Right renal cortex interstitium (tissue), 3 donors: ENCODE data around the gene MFN1. TPM values are rescaled to one million over a fixed set of nuclear protein-coding genes. Genes with fewer than 3 reads are reported as not detected.

Source experiments
- DNase-seq, 3 donors: peaks; one replicate each; pipeline ENCODE4 v3.0.0-alpha.2; 2013; ENCODE audit warnings: low read depth in 3 of 3, low spot score in 2 of 3
- polyA plus RNA-seq, 3 donors: library from polyadenylated mRNA; unstranded; fragments of 120-200 nt; gene quantifications; one replicate each; pipeline ENCODE4 v1.2.1, GENCODE V29; 2013; ENCODE audit not compliant: insufficient read length in 3 of 3

MFN1 gene
- polyA plus RNA-seq, 3 donors, result 63.1 to 78.1 (median 77.3) TPM

GRCh38 chr3:179336345-179336929, 11.1 kb upstream of the MFN1 start:
- DNase-seq, result no peak

- no peak for DNase-seq
Measured at GRCh38 chr3:179348325-179349013, 960 bp downstream of the MFN1 start.

- DNase-seq, result no peak
Measured at GRCh38 chr3:179355996-179356395, 8.5 kb downstream of the MFN1 start.

- DNase-seq, result no peak
Measured at GRCh38 chr3:179363332-179363731, 15.8 kb downstream of the MFN1 start.

DNA sequence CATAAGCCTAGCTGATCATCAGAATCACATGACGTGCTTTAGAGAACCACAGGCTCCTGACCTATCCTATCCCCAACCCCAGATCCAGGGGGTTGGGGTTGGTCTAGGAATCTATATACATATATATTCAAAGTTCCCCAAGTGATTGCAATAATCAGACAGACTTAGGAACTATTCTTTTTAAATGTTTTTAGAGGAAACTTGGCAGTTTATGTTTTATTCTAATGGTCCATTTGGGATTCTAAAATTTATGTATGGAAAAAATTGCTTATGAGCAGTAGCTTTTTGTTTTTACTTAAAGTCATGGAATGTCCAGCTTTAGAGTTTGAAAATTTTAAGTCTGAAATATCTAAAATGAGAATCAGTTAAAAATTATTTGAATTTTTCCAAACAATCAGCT, 22.1 kb downstream of the MFN1 start:
- no peak for DNase-seq

GRCh38 chr3:179373938-179374337, 26.4 kb downstream of the MFN1 start:
- DNase-seq, result no peak

DNA sequence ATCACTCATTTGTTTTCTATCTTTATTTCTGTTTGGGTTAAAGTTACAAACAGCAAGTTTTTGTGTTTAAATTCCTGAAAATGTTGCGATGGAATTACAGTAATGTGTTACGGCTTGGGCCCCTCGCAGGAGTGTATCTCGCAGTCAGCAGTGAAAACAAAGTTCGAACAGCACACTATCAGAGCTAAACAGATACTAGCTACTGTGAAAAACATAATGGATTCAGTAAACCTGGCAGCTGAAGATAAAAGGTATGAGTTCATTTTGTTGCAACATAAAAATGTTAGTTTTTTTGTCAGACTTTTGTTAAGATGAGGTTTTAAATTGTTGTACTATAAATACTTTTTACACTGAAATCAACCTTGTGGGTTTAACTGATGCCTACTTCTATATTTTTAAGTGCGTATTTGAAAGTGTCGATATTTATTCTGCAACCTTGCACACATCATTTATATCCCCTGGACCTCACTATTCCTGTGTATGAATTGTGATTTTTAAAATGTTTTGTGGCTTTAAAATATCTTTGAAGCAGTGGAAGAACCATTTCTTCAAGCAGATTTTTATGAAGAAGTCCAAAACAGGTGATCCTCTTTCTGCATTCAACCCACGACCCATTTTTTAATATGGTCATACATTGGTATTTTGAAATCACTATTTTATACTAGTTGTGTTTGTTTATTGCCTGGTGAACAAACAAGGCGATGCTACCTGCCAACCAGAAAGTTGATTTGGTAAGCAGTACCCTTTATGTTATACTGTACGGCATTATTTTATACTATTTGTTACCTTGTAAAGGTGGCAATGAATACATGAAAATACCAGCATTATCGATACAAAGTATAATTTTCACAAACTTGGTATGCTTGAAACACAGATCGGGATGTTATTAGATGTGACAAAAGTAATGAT, 27.8 kb downstream of the MFN1 start:
- no peak for DNase-seq

DNA sequence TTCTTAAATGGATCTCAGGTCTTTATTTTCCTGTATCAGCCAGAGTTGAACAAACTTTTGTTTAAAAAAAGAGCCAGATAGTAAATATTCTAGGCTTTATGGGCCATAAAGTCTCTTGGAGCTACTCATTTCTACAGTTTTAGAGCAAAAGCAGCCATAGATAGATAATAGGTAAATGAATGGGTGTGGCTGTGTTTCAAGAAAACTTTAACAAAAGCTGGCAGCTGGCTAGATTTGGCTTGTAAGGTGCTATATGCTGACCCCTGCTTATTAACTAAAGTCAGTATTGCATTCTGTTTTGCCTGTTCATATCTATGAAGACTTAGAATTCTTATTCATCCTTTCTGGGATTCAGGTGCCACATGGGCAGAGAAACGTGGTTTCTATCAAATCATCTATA, 29.0 kb downstream of the MFN1 start:
- no peak for DNase-seq

DNA sequence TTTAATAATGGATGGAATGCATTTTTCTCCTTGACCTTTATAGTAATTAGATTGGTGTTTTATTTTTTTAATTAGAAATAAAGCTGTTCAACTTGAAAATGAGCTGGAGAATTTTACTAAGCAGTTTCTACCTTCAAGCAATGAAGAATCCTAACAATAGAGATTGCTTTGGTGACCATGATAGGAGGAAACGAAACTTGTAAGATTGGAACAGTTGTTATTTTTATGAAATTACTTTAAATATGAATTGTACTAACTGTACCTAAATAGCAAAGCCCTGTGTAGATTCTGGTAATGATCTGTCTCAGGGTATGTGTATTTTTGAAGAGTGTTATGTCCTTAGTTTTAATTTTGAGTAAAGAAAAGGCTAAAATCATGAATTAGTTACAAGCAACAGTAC, 44.4 kb downstream of the MFN1 start:
- DNase-seq, result no peak

GRCh38 chr3:179398574-179399231, 51.2 kb downstream of the MFN1 start:
- DNase-seq, result no peak

- DNase-seq, result no peak
Measured at GRCh38 chr3:179401561-179401960, 54.1 kb downstream of the MFN1 start.

DNA sequence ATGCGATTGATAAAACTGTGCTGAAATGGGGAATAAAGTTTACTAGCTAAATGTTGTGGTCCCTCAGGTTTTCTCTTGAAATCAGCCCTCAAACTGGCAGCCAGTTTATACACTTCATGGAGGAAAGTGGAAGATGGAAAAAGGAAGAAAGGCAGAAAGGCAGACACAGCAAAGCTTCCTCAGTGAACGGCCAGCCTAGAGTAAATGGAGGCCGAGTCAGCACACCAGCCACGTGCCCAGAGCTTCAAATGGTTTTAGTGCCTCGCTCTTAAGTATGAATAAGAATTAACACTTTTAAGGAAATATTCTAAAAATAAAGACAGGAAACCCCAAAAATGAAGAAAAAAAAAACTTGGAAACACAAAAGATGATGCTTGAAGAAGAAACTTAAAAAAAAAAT, 55.5 kb downstream of the MFN1 start:
- DNase-seq, result no peak

- no peak for DNase-seq
Measured at GRCh38 chr3:179404307-179404706, 56.8 kb downstream of the MFN1 start.

DNA sequence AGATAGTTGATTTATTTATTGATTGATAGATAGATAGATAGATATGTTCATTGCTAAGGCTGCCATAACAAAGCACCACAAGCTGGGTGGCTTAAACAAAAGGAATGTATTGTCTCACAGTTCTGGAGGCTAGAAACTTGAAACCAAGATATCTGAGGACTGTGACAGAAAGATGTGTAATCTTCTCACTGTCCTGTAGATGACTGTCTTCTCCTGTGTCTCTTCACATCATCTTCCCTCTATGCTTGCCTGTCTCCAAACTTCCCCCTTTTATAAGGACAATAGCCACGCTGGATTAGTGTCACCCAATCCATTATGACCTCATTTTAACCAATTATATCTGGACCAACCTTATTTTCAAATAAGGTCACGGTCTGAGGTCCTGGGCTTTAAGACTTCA, 62.8 kb downstream of the MFN1 start:
- no peak for DNase-seq

DNA sequence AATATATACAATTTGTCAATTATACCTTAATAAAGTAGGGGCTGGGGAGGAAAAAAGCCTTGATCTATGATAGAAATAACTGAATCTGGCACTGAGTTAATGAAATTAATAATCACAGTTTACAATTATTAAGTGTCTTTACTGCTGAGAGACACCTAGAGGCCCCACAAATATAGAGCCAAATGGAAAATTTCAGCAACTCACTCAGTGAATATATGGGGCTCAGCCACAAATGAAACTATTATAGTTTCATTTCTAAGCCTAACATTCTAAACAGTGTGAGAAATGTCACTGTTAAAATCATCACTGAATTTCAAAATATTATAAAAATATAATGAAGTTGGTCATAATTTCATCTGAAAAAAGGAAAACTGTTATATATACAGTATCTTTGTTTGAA, 63.5 kb downstream of the MFN1 start:
- DNase-seq, result no peak

DNA sequence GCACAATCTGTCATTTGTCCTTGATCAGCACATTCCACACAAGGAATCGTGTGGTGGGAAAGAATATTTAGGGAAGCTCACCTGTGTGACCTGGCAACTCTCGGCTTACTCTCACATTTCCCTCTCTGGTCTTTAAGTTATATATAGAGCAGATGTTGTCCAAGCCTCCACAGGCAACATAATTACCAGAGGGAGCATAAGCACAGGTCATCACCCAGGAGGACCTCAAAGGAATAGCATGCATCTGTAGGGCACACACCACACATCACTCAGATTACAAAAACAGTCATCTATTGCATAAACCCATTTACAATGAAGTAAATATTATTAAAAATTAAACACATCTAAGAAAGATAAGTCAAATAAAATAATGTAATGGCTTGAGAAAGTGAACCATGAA, 67.3 kb downstream of the MFN1 start:
- DNase-seq, result no peak

DNA sequence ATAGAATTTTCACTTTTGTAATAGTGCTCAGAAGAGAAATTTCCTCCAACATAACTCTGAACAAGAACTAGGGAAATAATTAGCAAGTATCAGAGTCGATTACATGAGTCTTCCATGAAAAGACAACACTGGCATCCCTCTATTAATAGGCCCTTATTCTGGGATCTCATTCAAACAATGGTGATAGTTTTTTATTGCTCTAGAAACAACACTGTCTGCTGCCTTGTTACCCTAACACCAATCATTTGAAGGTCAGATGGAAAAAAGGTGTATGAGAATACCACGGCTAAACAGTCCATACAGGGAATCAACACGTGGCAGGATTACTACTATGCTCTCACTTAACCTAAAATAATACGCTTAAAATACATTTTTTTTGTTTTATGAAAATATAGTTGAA, 67.9 kb downstream of the MFN1 start:
- DNase-seq, result no peak

- no peak for DNase-seq
Measured at GRCh38 chr3:179416681-179417080, 69.2 kb downstream of the MFN1 start.

- no peak for DNase-seq
Measured at GRCh38 chr3:179418610-179419009, 71.1 kb downstream of the MFN1 start.

GRCh38 chr3:179421500-179421899, 74.0 kb downstream of the MFN1 start:
- DNase-seq, result peak in 1 of 3 donors; percentile 13

- DNase-seq, result no peak
Measured at GRCh38 chr3:179425075-179425474, 77.6 kb downstream of the MFN1 start.
